HEK293T (cell line): ENCODE data around the gene PTGES3L.

Experiments
- CTCF ChIA-PET: fragments of 350-600 bp; formaldehyde crosslinking; extraction: SDS; loops from one replicate; lab custom pipeline; 2021; ENCODE audit warnings: antibody characterized with exemption, inconsistent platforms; lab: Yijun Ruan, JAX
- POLR2A ChIA-PET: fragments of 350-600 bp; formaldehyde crosslinking; extraction: SDS; loops from one replicate; lab custom pipeline; 2020; ENCODE audit warnings: antibody characterized with exemption, inconsistent platforms; lab: Yijun Ruan, JAX
- DNase-seq: peaks from one replicate; pipeline ENCODE4 v3.0.0; 2012; ENCODE audit warnings: mixed read lengths; ENCODE audit errors: extremely low spot score
- ARNT ChIP-seq: fragments of 450-650 bp; IDR thresholded peaks from 2 replicates; pipeline ENCODE4 v1.6.1; 2017; ENCODE audit warnings: mild to moderate bottlenecking
- BHLHE40 ChIP-seq: fragments of 450-650 bp; IDR thresholded peaks from 2 replicates; pipeline ENCODE4 v1.6.1; 2016; ENCODE audit warnings: mild to moderate bottlenecking, moderate library complexity, borderline replicate concordance
- CTBP1 ChIP-seq: fragments of 450-650 bp; IDR thresholded peaks from 2 replicates; pipeline ENCODE4 v1.6.1; 2016; ENCODE audit warnings: borderline replicate concordance
- ELF4 ChIP-seq: fragments of 450-650 bp; IDR thresholded peaks from 2 replicates; pipeline ENCODE4 v1.6.1; 2017; ENCODE audit warnings: antibody characterized with exemption
- FOXA1 ChIP-seq: fragments of 450-650 bp; IDR thresholded peaks from 2 replicates; pipeline ENCODE4 v1.6.1; 2016; ENCODE audit warnings: mild to moderate bottlenecking
- FOXK2 ChIP-seq: fragments of 450-650 bp; IDR thresholded peaks from 2 replicates; pipeline ENCODE4 v1.6.1; 2016; ENCODE audit warnings: mild to moderate bottlenecking
- FOXM1 ChIP-seq: fragments of 450-650 bp; IDR thresholded peaks from 2 replicates; pipeline ENCODE4 v1.6.1; 2017; ENCODE audit warnings: mild to moderate bottlenecking, borderline replicate concordance
- HDGF ChIP-seq: fragments of 450-650 bp; IDR thresholded peaks from 2 replicates; pipeline ENCODE4 v1.6.1; 2017; ENCODE audit warnings: antibody characterized with exemption, borderline replicate concordance
- L3MBTL2 ChIP-seq: fragments of 450-650 bp; conservative IDR thresholded peaks from 2 replicates; pipeline ENCODE4 v1.6.1; 2016; ENCODE audit warnings: mild to moderate bottlenecking
- LEF1 ChIP-seq: fragments of 450-650 bp; IDR thresholded peaks from 2 replicates; pipeline ENCODE4 v1.6.1; 2017; ENCODE audit warnings: mild to moderate bottlenecking, borderline replicate concordance
- NFRKB ChIP-seq: fragments of 450-650 bp; IDR thresholded peaks from 2 replicates; pipeline ENCODE4 v1.6.1; 2016; ENCODE audit warnings: mild to moderate bottlenecking, moderate library complexity
- PKNOX1 ChIP-seq: fragments of 450-650 bp; IDR thresholded peaks from 2 replicates; pipeline ENCODE4 v1.6.1; 2016
- SP1 ChIP-seq: fragments of 450-650 bp; IDR thresholded peaks from 2 replicates; pipeline ENCODE4 v1.6.1; 2017
- SUZ12 ChIP-seq: fragments of 450-650 bp; IDR thresholded peaks from 2 replicates; pipeline ENCODE4 v1.6.1; 2016; ENCODE audit warnings: mild to moderate bottlenecking
- TARDBP ChIP-seq: fragments of 450-650 bp; IDR thresholded peaks from 2 replicates; pipeline ENCODE4 v1.6.1; 2016
- ZNF384 ChIP-seq: fragments of 450-650 bp; IDR thresholded peaks from 2 replicates; pipeline ENCODE4 v1.6.1; 2016

Gene PTGES3L

GRCh38 chr17:42969001-42969581 lies 10.8 kb downstream of the PTGES3L start:
- ChIA-PET CTCF (interaction anchor here (1.5 kb wide), 1 partner anchor 55 kb away, joined by 3 read pairs; no protein-coding TSS in a partner anchor), POLR2A (interaction anchor here (1.1 to 4.9 kb wide), 4 partner anchors 10 to 399 kb away, joined by 3 to 40 read pairs (median 4); partner anchors contain the start of genes BECN1, PTGES3L and RPL27)
- DNase-seq = no peak
- peak; percentile 70 for TF ChIP-seq ZNF384
- TF ChIP-seq BHLHE40 = no peak

GRCh38 chr17:42967925-42968324 lies 12.0 kb downstream of the PTGES3L start:
- no peak for DNase-seq
- TF ChIP-seq FOXM1 (no peak), LEF1 (no peak), TARDBP (no peak), L3MBTL2 (no peak), PKNOX1 (no peak)
- CTCF ChIA-PET = interaction anchor here (0.6 to 1.5 kb wide), 3 partner anchors 30 to 400 kb away, joined by 3 to 4 read pairs (median 3); partner anchors contain the start of gene RPL27
- POLR2A ChIA-PET = interaction anchor here (1.3 to 4.9 kb wide), 3 partner anchors 12 to 400 kb away, joined by 3 to 40 read pairs (median 5); partner anchors contain the start of genes PTGES3L and RPL27

- ChIA-PET POLR2A (interaction anchor here (0.6 to 3.4 kb wide), 14 partner anchors 10 to 404 kb away, joined by 3 to 50 read pairs (median 4); partner anchors contain the start of genes BECN1, PTGES3L and RPL27), CTCF (interaction anchor here (0.7 to 0.8 kb wide), 3 partner anchors 34 to 539 kb away, joined by 4 to 7 read pairs (median 5); partner anchors contain the start of gene RPL27)
- DNase-seq = peak; percentile 90
- TF ChIP-seq PKNOX1 (peak; percentile 90), L3MBTL2 (peak; percentile 96), FOXK2 (no peak), ZNF384 (no peak)
Measured at GRCh38 chr17:42964161-42964932, 15.5 kb downstream of the PTGES3L start, which contains the start of gene AARSD1. AARSD1 (minus strand) TSS chr17:42964454; CDS start chr17:42964440, 14 bp downstream.

- ChIA-PET POLR2A (interaction anchor here (1.1 to 1.8 kb wide), 2 partner anchors 10 to 44 kb away, joined by 4 to 5 read pairs; partner anchors contain the start of genes AARSD1 and RPL27), CTCF (interaction anchor here (0.6 kb wide), 1 partner anchor 354 kb away, joined by 3 read pairs; no protein-coding TSS in a partner anchor)
- no peak for TF ChIP-seq CTBP1
- TF ChIP-seq NFRKB = no peak
- no peak for TF ChIP-seq FOXM1
- TF ChIP-seq FOXK2 = no peak
- DNase-seq = no peak
Measured at GRCh38 chr17:42953669-42954068, 26.2 kb downstream of the PTGES3L start.

- TF ChIP-seq NFRKB (no peak), ARNT (no peak), PKNOX1 (no peak), FOXK2 (no peak), SP1 (no peak), SUZ12 (no peak), ZNF384 (no peak)
- no peak for DNase-seq
- CTCF ChIA-PET = no interaction called here
- POLR2A ChIA-PET = interaction anchor here (1.3 kb wide), 1 partner anchor 48 kb away, joined by 3 read pairs; no protein-coding TSS in a partner anchor
Measured at GRCh38 chr17:42950044-42950783, 29.7 kb downstream of the PTGES3L start.

- CTCF ChIA-PET = no interaction called here
- TF ChIP-seq ARNT = no peak
- no peak for TF ChIP-seq PKNOX1
- TF ChIP-seq HDGF = no peak
- TF ChIP-seq ELF4 = no peak
- no peak for TF ChIP-seq TARDBP
- TF ChIP-seq BHLHE40 = no peak
- TF ChIP-seq FOXA1 = no peak
- TF ChIP-seq ZNF384 = no peak
- no peak for TF ChIP-seq CTBP1
- TF ChIP-seq NFRKB = no peak
- TF ChIP-seq SP1 = no peak
- POLR2A ChIA-PET = interaction anchor here (0.7 to 1.9 kb wide), 4 partner anchors 18 to 173 kb away, joined by 3 to 7 read pairs (median 5); partner anchors contain the start of genes AARSD1, RPL27 and VPS25
- DNase-seq = no peak
Measured at GRCh38 chr17:42946812-42947211, 33.1 kb downstream of the PTGES3L start.
